Omental fat pad (tissue), 4 donors: Measurements from ENCODE around the gene MACROD2. TPM values are rescaled to one million over a fixed set of nuclear protein-coding genes. Genes with fewer than 3 reads are reported as not detected.

ENCODE experiments used
- ATAC-seq: fragments of 150-250 bp; one replicate; pipeline ENCODE4 v1.9.1; 2016; ENCODE audit warnings: mild to moderate bottlenecking, moderate library complexity; ENCODE audit not compliant: low FRiP score
- DNase-seq: peaks from one replicate; pipeline ENCODE4 v3.0.0-alpha.2; 2019; ENCODE audit warnings: low spot score
- CTCF ChIP-seq, 3 donors: fragments of 450-650 bp; IDR thresholded peaks; one replicate each; pipeline ENCODE4 v1.5.1; 2016 to 2017; ENCODE audit warnings: antibody characterized with exemption in 3 of 3, mild to moderate bottlenecking in 3 of 3, moderate library complexity in 2 of 3
- total RNA-seq, 4 donors: library from RNA; depleted of rRNA; stranded (reverse); fragments of >200 nt; gene quantifications; one replicate each; pipeline ENCODE4 v1.1.0, GENCODE V29; 2016

The MACROD2 gene
- total RNA-seq, 4 donors from 2014 or later = 6.8 to 54.1 (median 7.4) TPM

GRCh38 chr20:14727485-14728150, 732.3 kb downstream of the MACROD2 start:
- TF ChIP-seq CTCF (IDR thresholded peaks at IDR 0.05) = no peak
- no peak for DNase-seq
- no peak for ATAC-seq

GRCh38 chr20:14729390-14729789, 734.1 kb downstream of the MACROD2 start:
- ATAC-seq (no peak), DNase-seq (no peak)
- TF ChIP-seq CTCF (IDR thresholded peaks at IDR 0.05) = no peak

GRCh38 chr20:14732343-14732742, 737.0 kb downstream of the MACROD2 start:
- ATAC-seq = no peak
- no peak for DNase-seq
- TF ChIP-seq CTCF (IDR thresholded peaks at IDR 0.05) = no peak

- TF ChIP-seq CTCF (IDR thresholded peaks at IDR 0.05) = no peak
- no peak for ATAC-seq
- DNase-seq = no peak
Measured at GRCh38 chr20:14732996-14733395, 737.7 kb downstream of the MACROD2 start.

- DNase-seq (no peak), ATAC-seq (no peak)
Measured at GRCh38 chr20:14740380-14740779, 745.1 kb downstream of the MACROD2 start.

GRCh38 chr20:14741616-14742015, 746.3 kb downstream of the MACROD2 start:
- DNase-seq (no peak), ATAC-seq (no peak)
- no peak for TF ChIP-seq CTCF (IDR thresholded peaks at IDR 0.05)

More at GRCh38 chr20:14740380-14740779, 745.1 kb downstream of the MACROD2 start:
- no peak for TF ChIP-seq CTCF (IDR thresholded peaks at IDR 0.05)

GRCh38 chr20:14744723-14745122, 749.4 kb downstream of the MACROD2 start:
- ATAC-seq = no peak
- TF ChIP-seq CTCF (IDR thresholded peaks at IDR 0.05) = no peak
- no peak for DNase-seq
